Osteoblast (primary cell): ENCODE measurements around the gene NUDT9. TPM values are rescaled to one million over a fixed set of nuclear protein-coding genes. Genes with fewer than 3 reads are reported as not detected.
A peak's percentile ranks its signal among the peaks of the same experiment; 100 is the strongest.

ENCODE experiments used
- DNase-seq: peaks from one replicate; pipeline ENCODE4 v3.0.0; 2011; ENCODE audit warnings: low spot score, mixed read lengths; ENCODE audit not compliant: insufficient read length; ENCODE audit errors: missing footprints
- H2AFZ ChIP-seq: 2 replicates; pipeline ENCODE4 v1.6.0; 2011; ENCODE audit warnings: mild to moderate bottlenecking, low read length
- H3K27ac ChIP-seq: 2 replicates; pipeline ENCODE4 v1.5.1; 2011; ENCODE audit warnings: mild to moderate bottlenecking, low read depth, low read length, moderate library complexity
- H3K27me3 ChIP-seq: 2 replicates; pipeline ENCODE4 v1.6.0; 2012; ENCODE audit warnings: mild to moderate bottlenecking, control low read depth, inconsistent platforms, low read length, moderate library complexity; ENCODE audit not compliant: insufficient read depth
- H3K36me3 ChIP-seq: 2 replicates; pipeline ENCODE4 v1.5.1; 2011; ENCODE audit warnings: mild to moderate bottlenecking, low read length, control low read depth, moderate library complexity; ENCODE audit not compliant: insufficient read depth
- H3K4me1 ChIP-seq: 2 replicates; pipeline ENCODE4 v1.5.1; 2011; ENCODE audit warnings: mild to moderate bottlenecking, low read length, control low read depth, moderate library complexity; ENCODE audit not compliant: insufficient read depth
- H3K4me2 ChIP-seq: 2 replicates; pipeline ENCODE4 v1.6.0; 2011; ENCODE audit warnings: mild to moderate bottlenecking, low read length; ENCODE audit not compliant: insufficient read depth
- H3K4me3 ChIP-seq: fragments of 200-600 bp; sonication (generic); 3 replicates; pipeline ENCODE4 v1.5.1; 2012; ENCODE audit warnings: mild to moderate bottlenecking, low read length, inconsistent platforms; ENCODE audit not compliant: insufficient read depth
- H3K79me2 ChIP-seq: 2 replicates; pipeline ENCODE4 v1.6.0; 2012; ENCODE audit warnings: mild to moderate bottlenecking, low read length, control low read depth, inconsistent platforms; ENCODE audit not compliant: insufficient read depth
- H3K9me3 ChIP-seq: 2 replicates; pipeline ENCODE4 v1.5.1; 2011; ENCODE audit warnings: low read depth, low read length, control low read depth
- H4K20me1 ChIP-seq: 2 replicates; pipeline ENCODE4 v1.6.0; 2012; ENCODE audit warnings: mild to moderate bottlenecking, low read length, control low read depth; ENCODE audit not compliant: insufficient read depth
- CTCF ChIP-seq: IDR thresholded peaks from 2 replicates; pipeline ENCODE4 v1.5.1; 2011; ENCODE audit warnings: mild to moderate bottlenecking, low read depth, low read length, moderate library complexity; ENCODE audit errors: extremely low read depth
- total RNA-seq: library from RNA; depleted of rRNA; stranded (reverse); fragments of >200 nt; gene quantifications from 2 replicates; pipeline ENCODE4 v1.2.3, GENCODE V29; 2012

NUDT9 gene
- total RNA-seq, 1 donor, result 10.1 TPM

GRCh38 chr4:87426865-87427517, 4.6 kb downstream of the NUDT9 start:
- H2AFZ ChIP-seq, result no peak overlapping the region
- H3K4me3 ChIP-seq, result no peak overlapping the region
- H3K27ac ChIP-seq, result no peak overlapping the region
- no peak overlapping the region for H3K4me2 ChIP-seq
- peak; percentile 62 for DNase-seq
- no peaks in the 10 kb centered on the region for H3K9me3 ChIP-seq
- H3K27me3 ChIP-seq, result no peaks in the 10 kb centered on the region
- peaks cover 17% of the 10 kb centered on the region for H3K4me1 ChIP-seq
- no peaks in the 10 kb centered on the region for H3K36me3 ChIP-seq
- peaks cover 19% of the 10 kb centered on the region for H4K20me1 ChIP-seq
- TF ChIP-seq CTCF, result no peak
- peaks cover 96% of the 10 kb centered on the region for H3K79me2 ChIP-seq

- peaks cover 97% of the 10 kb centered on the region for H3K79me2 ChIP-seq
Measured at GRCh38 chr4:87427518-87427868, 5.1 kb downstream of the NUDT9 start.

GRCh38 chr4:87428979-87429378, 6.6 kb downstream of the NUDT9 start:
- Histone ChIP-seq H3K4me3 (no peak overlapping the region), H4K20me1 (peaks cover 16% of the 10 kb centered on the region), H2AFZ (no peak overlapping the region), H3K27ac (no peak overlapping the region), H3K4me2 (no peak overlapping the region), H3K79me2 (peaks cover 95% of the 10 kb centered on the region), H3K36me3 (no peaks in the 10 kb centered on the region), H3K4me1 (peaks cover 8% of the 10 kb centered on the region), H3K27me3 (no peaks in the 10 kb centered on the region), H3K9me3 (no peaks in the 10 kb centered on the region)
- no peak for DNase-seq
- TF ChIP-seq CTCF, result no peak

More at GRCh38 chr4:87427518-87427868, 5.1 kb downstream of the NUDT9 start:
- peaks cover 16% of the 10 kb centered on the region for H3K4me1 ChIP-seq
- TF ChIP-seq CTCF, result no peak
- no peaks in the 10 kb centered on the region for H3K27me3 ChIP-seq
- no peaks in the 10 kb centered on the region for H3K9me3 ChIP-seq
- H3K27ac ChIP-seq, result no peak overlapping the region
- no peak overlapping the region for H3K4me2 ChIP-seq
- H4K20me1 ChIP-seq, result peaks cover 19% of the 10 kb centered on the region
- H3K36me3 ChIP-seq, result no peaks in the 10 kb centered on the region
- no peak overlapping the region for H3K4me3 ChIP-seq
- DNase-seq, result no peak
- no peak overlapping the region for H2AFZ ChIP-seq

- no peak overlapping the region for H3K27ac ChIP-seq
- H2AFZ ChIP-seq, result no peak overlapping the region
- no peak overlapping the region for H3K4me2 ChIP-seq
- no peak for DNase-seq
- TF ChIP-seq CTCF, result no peak
- H3K79me2 ChIP-seq, result peaks cover 90% of the 10 kb centered on the region
- peaks cover 16% of the 10 kb centered on the region for H4K20me1 ChIP-seq
- H3K27me3 ChIP-seq, result no peaks in the 10 kb centered on the region
- H3K9me3 ChIP-seq, result no peaks in the 10 kb centered on the region
- H3K36me3 ChIP-seq, result no peaks in the 10 kb centered on the region
- H3K4me3 ChIP-seq, result no peak overlapping the region
- peaks cover 1% of the 10 kb centered on the region for H3K4me1 ChIP-seq
Measured at GRCh38 chr4:87430038-87430437, 7.7 kb downstream of the NUDT9 start.
